Activated CD4-positive, CD25-positive, alpha-beta regulatory T cell treated with anti-CD3 and anti-CD28 coated beads, Interleukin-2, amount 50 U/mL, for 24 hours (primary cell): Measurements from ENCODE around the gene ARID1A.

Source experiments
- ATAC-seq, 2 donors: fragments of 150-1000 bp; cut with Tn5 transposase; one replicate each; pipeline ENCODE4 v1.10.0; 2021; ENCODE audit warnings: mild to moderate bottlenecking in 1 of 2, moderate library complexity in 1 of 2

The ARID1A gene

GRCh38 chr1:26728645-26729044, 32.8 kb downstream of the ARID1A start:
- no peak for ATAC-seq

- no peak for ATAC-seq
These were observed 33.8 kb downstream of the ARID1A start for GRCh38 chr1:26729633-26730032.

- ATAC-seq: peak; percentile 39 to 69
These were observed 34.9 kb downstream of the ARID1A start for GRCh38 chr1:26730695-26731094.

GRCh38 chr1:26731233-26731902, 35.6 kb downstream of the ARID1A start:
- ATAC-seq: no peak

- peak; percentile 62 to 69 for ATAC-seq
These were observed 37.6 kb downstream of the ARID1A start for GRCh38 chr1:26733392-26733791.

GRCh38 chr1:26733982-26734381, 38.2 kb downstream of the ARID1A start:
- ATAC-seq: peak in 1 of 2 donors; percentile 52

GRCh38 chr1:26734501-26735058, 38.8 kb downstream of the ARID1A start:
- ATAC-seq: no peak

- peak; percentile 45 to 63 for ATAC-seq
These were observed 43.6 kb downstream of the ARID1A start for GRCh38 chr1:26739329-26739914.

- ATAC-seq: no peak
These were observed 44.3 kb downstream of the ARID1A start for GRCh38 chr1:26740023-26740634.

- ATAC-seq: no peak
These were observed 45.1 kb downstream of the ARID1A start for GRCh38 chr1:26740952-26741351.

GRCh38 chr1:26743426-26744059, 47.7 kb downstream of the ARID1A start:
- ATAC-seq: no peak

- ATAC-seq: peak; percentile 91 to 95
These were observed 48.5 kb downstream of the ARID1A start for GRCh38 chr1:26744075-26744959.

- no peak for ATAC-seq
These were observed 49.4 kb downstream of the ARID1A start for GRCh38 chr1:26745191-26745590.

- no peak for ATAC-seq
These were observed 51.2 kb downstream of the ARID1A start for GRCh38 chr1:26747048-26747447.

GRCh38 chr1:26748351-26748750, 52.5 kb downstream of the ARID1A start:
- ATAC-seq: no peak

GRCh38 chr1:26749458-26749857, 53.6 kb downstream of the ARID1A start:
- no peak for ATAC-seq

- no peak for ATAC-seq
These were observed 54.6 kb downstream of the ARID1A start for GRCh38 chr1:26750428-26750827.

GRCh38 chr1:26752519-26752918, 56.7 kb downstream of the ARID1A start:
- no peak for ATAC-seq

GRCh38 chr1:26754086-26754874, 58.5 kb downstream of the ARID1A start:
- ATAC-seq: no peak

GRCh38 chr1:26758358-26758757, 62.5 kb downstream of the ARID1A start:
- ATAC-seq: no peak

- no peak for ATAC-seq
These were observed 63.7 kb downstream of the ARID1A start for GRCh38 chr1:26759531-26759930.

- no peak for ATAC-seq
These were observed 65.4 kb downstream of the ARID1A start for GRCh38 chr1:26761217-26761616.
